Mucosa of descending colon (tissue), 3 donors: ENCODE results near the gene APOBEC4. TPM values are rescaled to one million over a fixed set of nuclear protein-coding genes. Genes with fewer than 3 reads are reported as not detected.

Source experiments
- ATAC-seq: fragments of 200-7000 bp; cut with Tn5 transposase; one replicate; pipeline ENCODE4 v1.9.1; 2020; ENCODE audit warnings: mild to moderate bottlenecking, moderate library complexity
- DNase-seq, 3 donors: peaks; one replicate each; pipeline ENCODE4 v3.0.0-alpha.2; 2020
- H3K36me3 ChIP-seq: fragments of 200-600 bp; one replicate; pipeline ENCODE4 v1.8.0; 2021; ENCODE audit warnings: low read depth, mild to moderate bottlenecking
- H3K4me1 ChIP-seq: fragments of 200-600 bp; one replicate; pipeline ENCODE4 v1.8.0; 2021; ENCODE audit warnings: low read depth, mild to moderate bottlenecking
- H3K4me3 ChIP-seq: fragments of 200-600 bp; one replicate; pipeline ENCODE4 v1.8.0; 2021; ENCODE audit warnings: mild to moderate bottlenecking
- H3K9me3 ChIP-seq: fragments of 200-600 bp; one replicate; pipeline ENCODE4 v1.8.0; 2021; ENCODE audit warnings: mild to moderate bottlenecking
- CTCF ChIP-seq: fragments of 200-600 bp; IDR thresholded peaks from one replicate; pipeline ENCODE4 v1.8.0; 2022; ENCODE audit warnings: antibody characterized with exemption, mild to moderate bottlenecking
- intact Hi-C, 2 donors: fragments of 100-400 bp; cut with DNase I in 1 of 2; cut with micrococcal nuclease in 1 of 2; formaldehyde crosslinking; loops; one replicate each; pipeline versions ENCODE4 v1.11.0 to v1.11.1; 2022; cut with DNase I, micrococcal nuclease
- total RNA-seq, 3 donors: library from RNA; stranded (reverse); fragmentation: NEBNext Ultra II Directional in 2 of 3; extraction: Animal tissue kit (Norgen Biotek cat#: 25700) in 2 of 3; gene quantifications; one replicate each; pipeline versions ENCODE4 v1.2.1 to v1.2.4, GENCODE V29; 2021 to 2023
- donor health status: DM: no; HTN: no; CAD: no; lungs with moderate emphysema.
- donor health status: DM: no; HTN: no; CAD: no.
- donor health status: DM: no; HTN: yes; CAD: no.

APOBEC4 gene
- total RNA-seq, 3 donors from 2014 or later, result 0.55 TPM; not detected in 2

GRCh38 chr1:183604038-183604808, 48.9 kb downstream of the APOBEC4 start:
- Histone ChIP-seq H3K36me3 (no peaks in the 10 kb centered on the region), H3K4me1 (no peaks in the 10 kb centered on the region), H3K9me3 (no peaks in the 10 kb centered on the region), H3K4me3 (no peak overlapping the region)
- intact Hi-C loops, result no loop called here
- no peak for TF ChIP-seq CTCF
- DNase-seq (peak in 1 of 3 donors; percentile 72), ATAC-seq (peak; percentile 17)

- TF ChIP-seq CTCF, result no peak
- no peak for ATAC-seq
- intact Hi-C loops, result no loop called here
- no peaks in the 10 kb centered on the region for H3K4me1 ChIP-seq
- no peaks in the 10 kb centered on the region for H3K36me3 ChIP-seq
- no peak for DNase-seq
- H3K9me3 ChIP-seq, result no peaks in the 10 kb centered on the region
- H3K4me3 ChIP-seq, result no peak overlapping the region
Observed at GRCh38 chr1:183602510-183602909, 50.6 kb downstream of the APOBEC4 start.

GRCh38 chr1:183600634-183601033, 52.5 kb downstream of the APOBEC4 start:
- intact Hi-C loops, result no loop called here
- no peaks in the 10 kb centered on the region for H3K36me3 ChIP-seq
- H3K4me3 ChIP-seq, result no peak overlapping the region
- ATAC-seq (peak; percentile 31), DNase-seq (no peak)
- no peaks in the 10 kb centered on the region for H3K9me3 ChIP-seq
- H3K4me1 ChIP-seq, result no peaks in the 10 kb centered on the region
- no peak for TF ChIP-seq CTCF

GRCh38 chr1:183600136-183600535, 53.0 kb downstream of the APOBEC4 start:
- Histone ChIP-seq H3K4me1 (no peaks in the 10 kb centered on the region), H3K9me3 (no peaks in the 10 kb centered on the region), H3K4me3 (no peak overlapping the region), H3K36me3 (no peaks in the 10 kb centered on the region)
- intact Hi-C loops, result no loop called here
- TF ChIP-seq CTCF, result no peak
- ATAC-seq (peak; percentile 39), DNase-seq (no peak)

GRCh38 chr1:183598386-183598785, 54.7 kb downstream of the APOBEC4 start:
- intact Hi-C loops, result no loop called here
- no peak for DNase-seq
- no peaks in the 10 kb centered on the region for H3K4me1 ChIP-seq
- H3K4me3 ChIP-seq, result no peak overlapping the region
- peak; percentile 20 for ATAC-seq
- no peak for TF ChIP-seq CTCF
- no peaks in the 10 kb centered on the region for H3K9me3 ChIP-seq
- no peaks in the 10 kb centered on the region for H3K36me3 ChIP-seq
